LHCN-M2 (cell line): ENCODE data around the gene SLC1A2. TPM values are rescaled to one million over a fixed set of nuclear protein-coding genes. Genes with fewer than 3 reads are reported as not detected.

Experiments
- DNase-seq: peaks from one replicate; pipeline ENCODE4 v3.0.0-alpha.2; 2012; ENCODE audit warnings: low read depth
- total RNA-seq: library from RNA; depleted of rRNA; stranded (reverse); fragments of >200 nt; gene quantifications from 2 replicates; pipeline ENCODE4 v1.2.3, GENCODE V29; 2014

Gene SLC1A2
- total RNA-seq, 1 experiment from 2014 or later: 0.40 TPM

DNA sequence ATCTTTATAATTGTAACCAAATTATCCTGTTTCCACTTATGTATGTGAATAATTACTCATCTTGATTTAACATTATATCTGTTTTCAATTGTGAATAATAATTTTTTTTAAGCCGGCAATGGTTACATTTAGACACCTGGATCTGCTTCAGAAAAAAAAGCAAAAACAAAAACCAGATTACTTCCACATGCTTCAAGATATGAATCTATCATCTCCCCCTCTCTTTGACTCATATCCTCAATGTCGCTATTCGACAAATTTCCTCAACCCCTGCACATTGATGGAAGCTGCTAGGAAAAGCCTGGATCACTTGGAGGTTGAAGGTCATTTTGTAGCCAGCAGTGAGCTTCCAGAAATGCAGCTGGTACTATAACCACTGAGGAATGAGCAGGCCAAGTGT lies 42.7 kb downstream of the SLC1A2 start:
- no peak for DNase-seq

DNA sequence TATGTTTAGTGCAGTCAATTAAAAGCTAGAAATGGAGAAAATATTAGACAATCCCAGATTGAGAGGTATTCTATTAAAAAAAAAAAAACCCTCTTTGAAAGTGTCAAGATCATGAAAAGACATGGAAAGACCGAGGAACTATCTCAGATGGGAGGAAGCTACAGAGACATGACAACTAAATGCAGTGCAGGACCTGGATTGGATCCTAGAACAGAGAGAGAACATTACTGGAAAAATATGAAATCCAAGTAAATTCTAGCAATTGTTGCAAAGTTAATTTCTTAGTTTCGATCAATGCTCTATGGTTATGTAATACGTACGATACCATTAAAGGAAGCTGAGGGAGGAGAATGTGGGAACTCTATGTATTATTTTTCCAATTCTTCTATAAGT lies 43.2 kb downstream of the SLC1A2 start:
- no peak for DNase-seq

DNA sequence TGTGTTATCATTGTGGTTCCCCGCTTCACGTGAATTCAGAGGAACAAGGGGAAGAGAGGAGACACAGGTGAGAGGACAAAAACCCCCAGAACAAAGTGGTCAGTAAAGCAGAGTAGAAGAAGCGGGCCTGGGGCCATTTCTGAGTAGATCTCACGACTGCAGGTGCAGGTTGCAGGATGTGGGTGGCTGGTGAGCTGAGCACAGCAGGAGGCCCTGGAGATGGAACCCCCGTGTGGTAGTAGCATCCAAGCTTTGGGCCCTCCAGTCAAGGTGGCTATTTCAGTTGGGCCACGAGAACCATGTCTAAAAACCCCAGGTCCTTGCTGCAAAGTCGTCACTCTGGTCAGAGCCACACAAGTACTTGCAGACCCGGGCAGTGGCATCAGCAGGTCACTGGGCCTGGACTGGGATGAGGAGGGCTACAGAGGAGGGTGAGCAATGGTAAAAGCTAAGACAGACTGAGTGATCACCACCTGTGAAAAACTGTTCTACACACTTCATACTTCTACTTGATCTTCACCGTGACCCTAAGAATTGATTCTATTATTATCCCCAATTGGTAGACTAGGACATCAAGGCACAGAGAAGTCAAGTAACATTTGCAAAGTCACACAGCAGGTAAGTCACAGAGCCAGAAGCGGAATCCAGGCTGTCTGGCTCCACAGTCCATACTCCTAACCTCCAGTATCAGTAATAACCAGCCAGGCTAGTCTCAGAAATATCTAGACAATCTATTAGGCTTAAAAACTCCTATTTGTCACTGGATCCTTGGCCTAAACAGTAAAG lies 43.8 kb downstream of the SLC1A2 start:
- DNase-seq: no peak

DNA sequence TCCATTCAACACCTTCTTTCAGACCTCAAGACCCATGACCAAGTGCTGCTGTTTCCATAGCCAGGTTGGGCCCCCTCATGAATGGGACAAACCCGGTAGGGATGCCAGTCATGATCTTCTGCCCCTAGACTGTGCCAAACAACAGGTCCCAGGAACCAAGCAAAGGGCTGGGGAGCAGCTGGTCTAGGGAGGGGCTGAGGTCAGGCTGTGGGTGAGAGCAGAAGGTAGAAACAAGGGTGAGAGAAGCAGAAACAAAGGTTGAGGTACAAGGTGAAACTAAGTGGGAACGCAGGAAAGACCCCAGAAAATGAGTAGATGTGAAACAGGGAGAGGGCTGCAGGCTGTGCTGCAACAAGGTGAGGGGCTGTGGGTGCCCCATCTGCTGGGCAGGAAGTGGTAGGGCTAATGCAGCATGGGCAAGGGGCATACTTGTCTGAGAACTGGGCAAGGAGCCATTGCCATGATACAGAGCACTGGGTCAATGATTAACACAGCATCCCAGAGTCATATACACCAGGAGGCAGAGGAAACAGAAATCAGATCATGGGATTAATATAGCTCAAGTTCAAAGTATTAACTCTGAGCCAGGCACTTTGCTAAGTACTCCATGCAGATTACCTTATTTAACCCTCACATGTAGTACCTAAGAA lies 45.9 kb downstream of the SLC1A2 start:
- DNase-seq: peak; percentile 23

DNA sequence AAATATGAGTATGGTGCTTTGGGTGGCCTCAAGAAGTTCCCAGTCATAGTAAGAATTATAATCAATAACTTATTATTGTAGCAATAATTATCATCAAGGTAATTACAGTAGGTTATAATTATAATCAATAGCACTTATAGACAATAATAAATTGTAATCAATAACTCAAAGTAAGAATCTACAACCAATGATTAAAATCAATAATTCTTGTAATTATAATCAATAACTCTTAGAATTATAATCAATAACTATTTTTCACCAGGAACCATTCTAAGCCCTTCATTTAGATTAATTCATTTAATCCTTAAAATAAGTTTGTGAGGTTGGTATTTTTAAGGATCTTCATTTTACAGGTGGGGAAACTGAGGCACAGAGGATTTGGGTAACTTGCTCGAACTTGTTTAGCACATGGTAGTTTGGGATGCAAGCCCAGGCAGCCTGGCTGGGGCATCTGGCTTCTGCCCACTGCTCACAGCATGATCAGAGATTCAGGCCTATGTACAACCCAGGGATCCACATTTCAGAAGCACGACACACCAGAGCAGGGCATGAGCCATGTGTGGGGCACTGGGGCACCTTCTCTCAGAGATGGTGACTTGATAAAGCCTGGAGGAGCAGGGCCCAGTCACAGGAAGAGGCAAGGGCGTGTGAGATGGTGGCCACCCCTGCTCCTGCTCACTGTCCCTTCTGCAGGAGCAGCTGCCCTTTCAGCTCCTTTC lies 46.6 kb downstream of the SLC1A2 start:
- DNase-seq: no peak

DNA sequence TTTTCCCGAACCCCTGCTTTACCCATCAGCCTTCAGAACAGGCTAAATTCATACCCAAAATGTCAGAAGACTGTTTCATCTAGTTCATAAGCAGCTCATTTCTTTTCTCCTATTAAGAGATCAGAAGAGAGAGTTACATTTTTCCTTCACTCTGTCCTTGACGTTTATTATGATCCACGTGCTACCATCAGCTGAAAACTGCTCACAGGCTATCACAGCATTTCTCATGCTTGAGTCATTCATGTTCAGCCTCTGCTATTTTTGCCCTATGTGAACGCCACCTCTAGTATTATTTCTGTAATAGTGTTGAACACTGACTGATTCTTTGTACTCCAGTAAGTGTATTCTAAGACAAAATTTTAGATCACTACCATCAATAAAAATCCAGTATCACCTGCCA lies 51.9 kb downstream of the SLC1A2 start:
- DNase-seq: peak; percentile 78

DNA sequence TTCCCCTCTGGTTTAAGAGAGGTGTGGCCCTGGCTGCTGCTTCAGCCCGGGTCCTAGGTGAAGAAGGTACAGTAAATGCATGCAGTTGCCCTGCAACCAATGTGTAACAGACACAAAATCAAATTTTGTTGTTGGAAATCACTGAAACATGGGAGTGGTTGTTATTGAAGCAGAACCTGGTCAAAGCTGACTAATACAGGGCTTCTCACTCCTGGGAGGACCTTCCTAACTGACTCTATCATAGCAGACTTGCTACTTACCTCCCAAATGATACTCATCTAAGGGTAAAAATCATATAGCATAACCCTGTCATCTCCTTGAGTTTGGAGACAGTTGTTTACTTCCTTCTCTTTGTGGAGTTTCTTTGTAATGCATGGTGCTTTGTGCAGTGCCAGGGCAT lies 52.6 kb downstream of the SLC1A2 start:
- no peak for DNase-seq

DNA sequence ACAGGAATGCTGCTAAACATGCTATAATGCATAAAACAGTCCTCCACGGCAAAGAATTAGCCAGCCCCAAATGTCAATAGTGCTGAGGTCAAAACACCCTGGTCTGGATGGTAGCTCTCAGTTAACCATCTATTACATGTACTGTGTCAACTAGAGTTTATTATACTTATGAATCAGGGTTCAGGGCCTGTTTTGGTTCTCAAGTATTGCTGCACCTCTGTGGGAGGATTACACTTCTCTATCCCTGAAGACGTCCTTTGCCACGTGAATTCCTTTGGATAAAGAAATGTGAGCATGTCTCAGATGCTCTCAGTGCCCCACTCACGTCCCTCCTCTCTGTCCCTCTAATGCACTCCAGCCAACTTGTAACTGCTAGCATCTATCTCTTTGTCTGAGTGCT lies 53.4 kb downstream of the SLC1A2 start:
- DNase-seq: no peak

DNA sequence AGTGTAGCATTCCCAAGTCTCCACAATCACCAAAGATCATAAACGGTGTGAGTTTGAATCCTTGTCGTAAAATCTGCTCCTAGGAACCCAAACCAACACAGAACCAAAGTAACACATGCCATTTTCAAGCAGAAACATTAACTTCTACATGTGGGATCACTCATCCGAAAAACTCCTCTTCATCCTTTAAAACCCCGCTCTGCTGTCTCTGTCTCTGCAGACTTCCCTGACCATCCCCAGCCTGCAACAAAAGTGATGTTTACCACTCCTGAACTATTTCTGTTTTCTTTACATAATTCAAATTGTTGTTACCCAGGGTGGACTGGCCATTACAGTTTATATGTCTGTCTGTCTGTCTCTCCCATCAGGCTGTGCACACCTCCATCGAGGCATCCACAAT lies 54.0 kb downstream of the SLC1A2 start:
- no peak for DNase-seq

DNA sequence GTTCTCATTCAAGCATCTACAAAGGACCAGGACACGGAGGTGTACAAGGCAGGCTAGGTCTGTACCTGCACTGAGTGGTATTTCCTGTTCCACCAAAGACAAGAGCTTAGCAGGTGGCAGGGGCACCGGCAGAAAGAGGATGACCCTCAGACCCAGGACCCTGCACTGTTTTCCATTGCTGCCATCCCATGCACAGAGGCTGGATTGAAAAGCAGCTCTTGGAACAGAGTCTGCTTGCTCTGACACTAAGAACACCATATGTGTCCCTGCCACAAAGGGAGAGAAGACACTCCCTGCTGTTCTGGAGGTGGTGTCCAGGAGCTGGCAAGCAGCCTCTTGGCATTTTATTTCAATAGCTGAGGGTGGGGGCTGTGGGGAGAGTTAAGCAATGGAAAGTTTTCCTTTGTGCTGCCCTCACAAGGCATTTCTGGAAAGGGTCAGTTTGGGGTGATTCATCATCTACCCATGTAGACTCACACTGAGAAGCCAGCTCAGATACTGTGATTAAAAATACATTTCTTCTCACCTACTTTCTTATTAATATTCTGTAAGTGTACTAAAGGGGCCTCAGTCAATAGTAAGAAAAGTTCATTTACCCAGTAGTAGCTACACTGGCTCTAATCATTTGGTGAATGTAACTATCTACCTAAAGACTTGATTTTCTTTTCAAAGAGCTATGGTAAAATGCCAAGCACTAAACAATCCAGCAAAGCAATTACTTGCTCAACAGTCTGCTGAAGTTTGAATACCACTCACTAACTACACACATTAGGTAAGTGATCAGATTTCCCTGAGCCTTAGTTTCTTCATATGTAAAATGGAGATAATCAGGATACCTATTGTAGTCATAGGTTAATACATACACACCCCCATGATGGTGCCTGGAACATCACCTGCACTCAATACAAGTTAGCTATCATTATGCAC lies 55.2 kb downstream of the SLC1A2 start:
- peak; percentile 92 for DNase-seq

DNA sequence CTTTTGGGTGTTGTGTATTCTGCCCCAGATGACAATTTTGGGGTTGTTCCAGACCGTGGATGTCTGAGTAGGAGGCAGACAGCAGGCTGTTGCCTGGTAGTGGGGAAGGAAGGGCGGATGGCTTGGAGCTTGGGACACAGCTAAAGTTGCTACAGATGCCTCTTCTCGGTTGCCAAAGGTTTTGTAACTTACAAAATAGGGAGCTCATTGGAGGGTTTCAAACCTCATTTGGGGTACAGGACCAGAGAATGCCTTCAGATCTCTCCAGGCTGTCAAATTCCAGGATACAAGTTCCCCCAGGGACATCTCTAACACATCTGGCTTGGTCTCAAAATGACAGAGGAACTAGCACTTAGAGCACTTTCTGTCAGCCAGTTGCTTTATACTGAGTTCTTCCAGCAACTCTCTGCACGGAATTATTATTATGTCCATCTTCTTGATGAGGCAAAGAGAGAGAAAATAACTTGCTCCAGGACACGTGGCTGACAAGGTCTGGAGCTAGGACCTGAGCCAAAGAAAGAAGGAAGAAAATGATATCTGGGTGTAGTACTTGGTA lies 56.0 kb downstream of the SLC1A2 start:
- no peak for DNase-seq

DNA sequence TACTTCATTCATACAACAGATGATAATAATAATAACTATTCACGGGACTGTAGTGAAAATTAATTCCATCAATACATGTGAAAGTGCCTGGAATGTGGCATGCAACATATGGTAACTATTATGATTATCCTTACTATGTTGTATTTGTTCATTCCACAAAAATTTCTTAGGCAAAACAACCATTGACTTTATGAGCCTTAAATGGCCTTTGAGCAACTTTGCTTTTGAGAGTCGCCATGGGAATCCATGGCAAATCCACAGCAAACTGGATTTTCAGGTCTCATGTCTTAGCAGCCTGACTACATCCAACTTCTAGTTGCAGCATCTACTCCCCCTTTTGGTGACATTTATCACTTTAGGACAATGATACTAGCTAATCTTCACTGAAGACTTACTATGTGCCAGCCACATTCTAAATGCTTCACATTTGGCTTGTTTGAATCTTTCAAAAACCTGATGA lies 56.8 kb downstream of the SLC1A2 start:
- DNase-seq: no peak

DNA sequence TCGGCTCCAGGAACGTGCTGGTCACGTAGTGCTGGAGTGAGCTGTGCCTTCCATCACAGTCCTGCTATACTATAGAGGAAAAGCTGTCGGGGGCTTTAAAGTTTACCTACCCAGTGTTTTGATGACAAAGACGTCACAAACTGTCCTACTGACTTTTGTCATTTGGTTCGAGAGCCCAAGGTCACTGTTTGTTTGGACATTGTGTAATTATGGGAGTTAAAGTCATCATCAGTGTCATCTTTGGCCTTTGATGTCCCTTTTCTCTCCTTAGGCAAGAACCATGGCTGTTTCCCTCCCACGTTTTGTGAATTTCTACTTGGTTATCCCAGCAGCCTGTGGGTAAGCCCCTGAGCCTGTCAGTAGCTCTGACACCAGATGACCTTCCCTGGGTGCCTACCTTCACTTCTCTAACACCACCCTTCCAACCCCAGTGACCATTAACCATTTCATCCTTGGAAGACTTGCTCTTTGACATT lies 59.3 kb downstream of the SLC1A2 start:
- no peak for DNase-seq

DNA sequence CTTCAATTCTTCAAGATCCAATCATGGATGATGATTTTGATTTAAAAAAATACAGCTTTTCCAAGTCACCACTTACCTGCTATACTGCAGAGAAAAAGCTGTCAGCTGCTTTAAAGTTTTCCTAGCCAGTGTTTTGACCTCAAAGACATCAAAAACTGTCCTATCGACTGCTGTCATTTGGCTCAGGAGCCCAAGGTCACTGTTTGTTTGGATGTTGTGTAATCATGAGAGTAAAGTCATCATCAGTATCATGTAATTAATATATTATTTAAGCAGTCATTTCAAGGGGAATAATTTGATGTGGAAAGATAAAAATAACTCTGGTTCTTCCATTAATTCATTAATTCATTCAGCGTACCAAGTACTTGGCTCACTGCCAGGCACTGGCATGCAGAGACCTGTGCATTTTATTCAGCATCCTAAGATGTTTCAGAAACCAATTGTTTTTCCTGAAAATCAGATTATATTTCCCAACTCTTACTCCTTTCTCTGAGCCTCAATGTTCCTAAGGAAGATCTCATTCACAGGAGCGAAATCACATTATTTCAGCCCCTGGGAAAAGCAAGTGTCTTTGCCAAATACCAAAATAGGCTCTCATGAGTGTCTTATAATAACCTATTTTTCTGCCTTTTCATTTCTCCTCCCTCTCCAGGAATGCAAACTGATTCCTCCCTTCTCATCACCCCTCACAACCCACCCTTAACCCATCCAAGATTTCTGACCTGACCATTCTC lies 59.9 kb downstream of the SLC1A2 start:
- no peak for DNase-seq

DNA sequence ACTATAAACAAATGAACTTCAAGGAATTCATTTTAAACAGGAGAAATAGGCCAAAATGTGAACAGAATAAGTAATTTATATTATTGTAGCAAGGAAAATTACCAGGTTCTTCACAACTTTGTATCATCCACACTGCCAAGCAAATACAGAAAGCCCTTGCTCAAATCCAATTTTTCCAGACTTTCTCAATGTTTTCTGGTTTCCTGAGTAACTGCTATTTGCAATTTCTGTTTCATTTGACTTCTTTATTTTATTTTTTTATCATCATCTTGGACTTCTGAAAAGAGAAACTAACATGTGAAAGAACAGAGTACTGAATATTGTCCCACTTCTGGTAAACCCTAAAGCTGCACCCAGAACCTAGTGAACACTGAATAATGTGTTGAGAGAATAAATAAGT lies 61.0 kb downstream of the SLC1A2 start:
- no peak for DNase-seq

DNA sequence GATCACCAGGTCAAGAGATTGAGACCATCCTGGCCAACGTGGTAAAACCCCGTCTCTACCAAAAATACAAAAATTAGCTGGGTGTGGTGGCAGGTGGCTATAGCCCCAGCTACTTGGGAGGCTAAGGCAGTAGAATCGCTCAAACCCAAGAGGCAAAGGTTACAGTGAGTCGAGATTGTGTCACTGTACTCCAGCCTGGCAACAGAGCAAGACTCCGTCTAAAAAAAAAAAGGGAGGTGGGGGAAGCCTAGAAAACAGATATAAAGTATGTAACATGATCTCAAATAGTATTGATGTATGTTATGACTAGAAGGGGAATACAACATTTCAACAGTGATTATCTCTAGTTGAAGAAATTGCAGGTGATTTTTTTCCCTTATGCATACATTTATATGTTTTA lies 61.4 kb downstream of the SLC1A2 start:
- peak; percentile 69 for DNase-seq

DNA sequence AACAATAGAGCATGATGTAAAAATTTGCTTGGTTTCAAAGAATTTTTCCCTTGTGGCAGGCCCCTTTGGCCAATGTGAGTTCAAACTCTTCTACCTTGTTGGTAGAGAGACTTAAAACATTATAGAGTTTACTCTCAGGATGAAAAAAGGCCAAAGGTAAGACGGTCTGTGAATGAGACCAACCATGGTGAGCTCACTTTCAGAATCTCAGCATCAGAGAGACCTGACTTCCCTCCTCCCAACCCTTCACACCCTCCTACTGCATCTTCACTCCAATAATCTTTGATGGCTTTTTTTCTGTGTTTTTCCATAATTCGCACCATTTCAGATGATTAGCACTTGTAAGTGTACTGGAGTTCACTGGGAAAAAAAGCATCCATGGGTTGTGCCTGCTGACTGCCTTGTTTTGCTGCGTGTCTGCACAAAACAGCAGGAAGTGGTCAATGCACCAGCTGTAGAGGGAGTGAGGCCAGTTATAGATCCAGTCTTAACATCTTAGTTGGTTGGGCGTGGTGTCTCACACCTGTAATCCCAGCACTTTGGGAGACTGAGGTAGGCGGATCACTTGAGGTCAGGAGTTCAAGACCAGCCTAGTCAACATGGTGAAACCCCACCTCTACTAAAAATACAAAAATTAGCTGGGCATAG lies 64.1 kb downstream of the SLC1A2 start:
- DNase-seq: no peak

DNA sequence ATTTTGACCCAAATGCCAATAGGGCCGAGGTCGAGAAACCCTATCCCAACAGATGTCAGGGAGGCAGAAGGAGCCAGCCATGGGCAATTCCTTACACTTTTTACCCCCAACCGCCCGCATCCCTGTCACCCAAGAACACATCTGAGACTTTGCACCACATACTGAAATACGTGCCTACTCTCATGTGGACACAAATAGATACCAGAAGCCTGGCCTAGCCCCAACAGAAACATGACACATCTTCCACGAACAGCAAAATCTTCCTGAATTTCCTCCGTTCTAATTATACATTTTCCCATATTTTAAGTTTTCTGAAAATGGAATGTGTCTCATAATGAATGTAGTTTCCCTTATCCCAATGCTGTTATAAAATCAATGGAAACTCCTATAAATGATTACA lies 64.7 kb downstream of the SLC1A2 start:
- peak; percentile 64 for DNase-seq

DNA sequence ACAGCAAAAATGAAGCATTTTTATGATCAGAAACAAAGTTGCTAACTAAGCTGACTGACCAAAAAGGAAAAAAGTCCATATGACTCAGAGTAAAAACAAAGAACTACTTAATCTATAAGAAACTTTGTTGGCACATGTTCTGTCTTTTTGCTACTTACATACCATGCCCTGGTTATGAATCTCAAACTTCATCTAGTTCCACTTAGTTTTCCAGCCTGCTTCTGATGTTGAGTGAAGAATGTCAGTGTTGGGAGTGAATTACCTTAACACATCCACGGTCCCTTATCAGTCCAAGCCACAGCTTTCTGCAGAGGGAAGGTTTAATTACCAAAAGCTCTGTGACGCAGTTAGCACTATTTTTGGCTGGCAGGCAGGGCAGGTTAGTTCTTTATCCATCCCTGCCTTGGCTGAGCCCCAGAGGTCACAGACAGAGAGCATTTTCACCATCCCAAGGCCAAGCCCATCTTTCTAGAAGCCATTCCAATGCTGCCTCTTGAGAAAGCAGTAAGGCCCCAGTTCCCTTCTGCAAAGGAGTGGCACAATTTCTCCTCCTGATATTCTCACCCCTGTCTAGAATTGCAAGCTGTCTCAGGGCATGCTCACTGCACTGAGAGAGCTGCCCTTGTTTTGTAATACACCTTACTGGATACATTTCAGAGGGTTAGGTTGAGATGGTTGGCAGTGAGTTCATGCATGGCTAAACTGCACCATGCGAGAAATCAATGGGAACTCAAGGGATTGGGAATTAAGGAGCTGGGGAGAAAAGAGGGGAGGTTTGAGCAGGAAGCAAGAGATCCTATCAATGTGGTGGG lies 67.1 kb downstream of the SLC1A2 start:
- DNase-seq: peak; percentile 31
